Glutamatergic neuron (in vitro differentiated cells): Measurements from ENCODE around the gene MED12L. TPM values are rescaled to one million over a fixed set of nuclear protein-coding genes. Genes with fewer than 3 reads are reported as not detected.

Source experiments
- DNase-seq: peaks from one replicate; pipeline ENCODE4 v3.0.0; 2022
- H3K27ac Mint-ChIP-seq: one replicate; pipeline ENCODE4 v1.8.0; 2020; ENCODE audit warnings: mild to moderate bottlenecking, mixed read lengths, inconsistent platforms; ENCODE audit not compliant: unreplicated experiment
- H3K27me3 Mint-ChIP-seq: one replicate; pipeline ENCODE4 v1.8.0; 2020; ENCODE audit warnings: mild to moderate bottlenecking, moderate library complexity, mixed read lengths, inconsistent platforms; ENCODE audit not compliant: unreplicated experiment
- H3K36me3 Mint-ChIP-seq: one replicate; pipeline ENCODE4 v1.8.0; 2020; ENCODE audit warnings: mild to moderate bottlenecking, mixed read lengths, inconsistent platforms; ENCODE audit not compliant: unreplicated experiment
- H3K4me1 Mint-ChIP-seq: one replicate; pipeline ENCODE4 v1.8.0; 2020; ENCODE audit warnings: mild to moderate bottlenecking, low read depth, mixed read lengths, inconsistent platforms; ENCODE audit not compliant: unreplicated experiment
- H3K4me3 Mint-ChIP-seq: one replicate; pipeline ENCODE4 v1.8.0; 2020; ENCODE audit warnings: mild to moderate bottlenecking, mixed read lengths, inconsistent platforms; ENCODE audit not compliant: unreplicated experiment
- H3K9me3 Mint-ChIP-seq: one replicate; pipeline ENCODE4 v1.8.0; 2020; ENCODE audit warnings: mild to moderate bottlenecking, moderate library complexity, mixed read lengths, inconsistent platforms; ENCODE audit not compliant: unreplicated experiment
- total RNA-seq: library from RNA; stranded (reverse); fragmentation: NEBNext Ultra II Directional; extraction: Animal tissue kit (Norgen Biotek cat#: 25700); gene quantifications from one replicate; pipeline ENCODE4 v1.2.1, GENCODE V29; 2021; ENCODE audit not compliant: unreplicated experiment
- TF ChIP-seq, protein P1 (sequence below): fragments of 200-600 bp; sonication (generic); IDR thresholded peaks from one replicate; pipeline ENCODE4 v1.5.0; 2021; ENCODE audit not compliant: partially characterized antibody, unreplicated experiment

The MED12L gene
- total RNA-seq, 1 donor from 2014 or later: 7.8 TPM

DNA sequence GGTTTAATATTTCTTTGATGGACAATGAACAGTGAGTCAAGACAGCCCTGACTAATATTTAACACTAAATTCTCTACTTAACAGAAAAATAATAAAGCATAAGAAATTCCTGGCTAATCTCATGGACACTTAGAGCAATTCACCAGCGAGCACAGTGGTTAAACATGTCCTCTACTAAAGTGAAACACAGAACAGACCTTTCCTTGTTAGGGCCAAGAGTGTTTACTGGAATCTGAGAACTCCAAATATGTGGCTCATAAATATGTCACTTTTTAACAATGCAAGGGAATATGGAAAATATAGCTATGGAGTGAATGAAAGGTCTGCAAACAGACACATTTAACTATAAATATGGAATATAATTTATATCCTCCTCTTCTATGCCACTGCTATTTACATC is 394.0 kb downstream of the MED12L start:
- TF ChIP-seq, protein P1, sequence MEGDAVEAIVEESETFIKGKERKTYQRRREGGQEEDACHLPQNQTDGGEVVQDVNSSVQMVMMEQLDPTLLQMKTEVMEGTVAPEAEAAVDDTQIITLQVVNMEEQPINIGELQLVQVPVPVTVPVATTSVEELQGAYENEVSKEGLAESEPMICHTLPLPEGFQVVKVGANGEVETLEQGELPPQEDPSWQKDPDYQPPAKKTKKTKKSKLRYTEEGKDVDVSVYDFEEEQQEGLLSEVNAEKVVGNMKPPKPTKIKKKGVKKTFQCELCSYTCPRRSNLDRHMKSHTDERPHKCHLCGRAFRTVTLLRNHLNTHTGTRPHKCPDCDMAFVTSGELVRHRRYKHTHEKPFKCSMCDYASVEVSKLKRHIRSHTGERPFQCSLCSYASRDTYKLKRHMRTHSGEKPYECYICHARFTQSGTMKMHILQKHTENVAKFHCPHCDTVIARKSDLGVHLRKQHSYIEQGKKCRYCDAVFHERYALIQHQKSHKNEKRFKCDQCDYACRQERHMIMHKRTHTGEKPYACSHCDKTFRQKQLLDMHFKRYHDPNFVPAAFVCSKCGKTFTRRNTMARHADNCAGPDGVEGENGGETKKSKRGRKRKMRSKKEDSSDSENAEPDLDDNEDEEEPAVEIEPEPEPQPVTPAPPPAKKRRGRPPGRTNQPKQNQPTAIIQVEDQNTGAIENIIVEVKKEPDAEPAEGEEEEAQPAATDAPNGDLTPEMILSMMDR: no peak
- Mint-ChIP-seq H3K27ac (no peak overlapping the region), H3K4me3 (no peak overlapping the region), H3K4me1 (peaks cover 4% of the 10 kb centered on the region), H3K27me3 (no peaks in the 10 kb centered on the region), H3K9me3 (no peaks in the 10 kb centered on the region), H3K36me3 (peaks cover 14% of the 10 kb centered on the region)
- no peak for DNase-seq

DNA sequence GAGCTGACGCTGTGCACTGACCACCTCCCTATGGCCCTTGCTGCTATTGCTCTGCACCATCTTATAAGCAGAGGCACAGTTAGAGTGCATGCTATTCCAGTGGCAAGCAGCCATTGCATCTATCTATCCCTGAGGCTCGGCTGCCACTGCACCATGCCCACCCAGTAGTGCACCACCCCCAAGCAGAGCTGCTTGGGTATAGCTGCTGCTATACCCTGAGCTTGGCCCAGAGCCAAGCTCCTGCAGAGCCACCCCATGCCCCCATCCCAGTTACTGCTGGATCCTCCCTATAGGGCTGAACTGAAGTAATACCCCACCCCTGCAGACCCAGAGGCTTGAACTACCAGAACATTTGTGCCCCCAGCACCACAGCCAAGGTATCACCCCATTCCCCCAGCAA is 395.0 kb downstream of the MED12L start:
- Mint-ChIP-seq H3K9me3 (no peaks in the 10 kb centered on the region), H3K27me3 (no peaks in the 10 kb centered on the region), H3K27ac (no peak overlapping the region), H3K4me3 (no peak overlapping the region), H3K4me1 (peaks cover 4% of the 10 kb centered on the region), H3K36me3 (peaks cover 14% of the 10 kb centered on the region)
- DNase-seq: no peak
- TF ChIP-seq, protein P1: no peak

DNA sequence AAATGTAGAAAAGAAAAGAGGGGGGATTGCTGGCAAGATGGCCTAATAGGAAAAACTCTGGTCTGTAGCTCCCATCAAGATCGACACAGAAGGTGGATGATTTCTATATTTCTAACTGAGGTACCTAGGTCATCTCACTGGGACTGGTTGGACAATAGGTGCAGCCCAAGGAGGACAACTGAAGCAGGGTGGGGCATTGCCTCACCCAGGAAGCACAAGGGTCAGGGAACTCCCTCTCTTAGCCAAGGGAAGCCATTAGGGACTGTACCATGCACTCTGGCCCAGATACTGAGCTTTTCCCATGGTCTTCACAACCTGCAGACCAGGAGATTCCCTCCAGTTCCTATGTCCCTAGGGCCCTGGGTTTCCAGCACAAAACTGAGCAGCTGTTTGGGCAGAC is 398.0 kb downstream of the MED12L start:
- H3K36me3 Mint-ChIP-seq: peaks cover 14% of the 10 kb centered on the region
- no peak overlapping the region for H3K27ac Mint-ChIP-seq
- TF ChIP-seq, protein P1: no peak
- H3K4me1 Mint-ChIP-seq: no peaks in the 10 kb centered on the region
- H3K9me3 Mint-ChIP-seq: no peaks in the 10 kb centered on the region
- no peak overlapping the region for H3K4me3 Mint-ChIP-seq
- DNase-seq: no peak
- H3K27me3 Mint-ChIP-seq: no peaks in the 10 kb centered on the region

DNA sequence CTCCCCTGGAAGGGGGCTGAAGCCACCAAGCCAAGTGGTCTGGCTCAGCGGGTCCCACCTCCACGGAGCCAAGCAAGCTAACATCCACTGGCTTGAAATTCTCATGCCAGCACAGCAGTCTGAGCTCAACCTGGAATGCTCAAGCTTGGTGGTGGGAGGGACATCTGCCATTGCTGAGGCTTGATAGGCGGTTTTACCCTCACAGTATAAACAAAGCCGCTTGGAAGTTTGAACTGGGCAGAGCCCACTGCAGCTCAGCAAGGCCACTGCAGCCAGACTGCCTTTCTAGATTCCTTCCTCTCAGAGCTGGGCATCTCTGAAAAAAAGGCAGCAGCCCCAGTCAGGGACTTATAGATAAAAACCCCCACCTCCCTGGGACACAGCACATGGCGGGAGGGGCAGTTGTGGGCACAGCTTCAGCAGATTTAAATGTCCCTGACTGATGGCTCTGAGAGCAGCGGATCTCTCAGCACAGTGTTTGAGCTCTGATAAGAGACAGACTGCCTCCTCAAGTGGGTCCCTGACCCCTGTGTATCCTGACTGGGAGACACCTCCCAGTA is 398.6 kb downstream of the MED12L start:
- TF ChIP-seq, protein P1: no peak
- Mint-ChIP-seq H3K4me1 (no peaks in the 10 kb centered on the region), H3K36me3 (peaks cover 14% of the 10 kb centered on the region), H3K4me3 (no peak overlapping the region), H3K9me3 (no peaks in the 10 kb centered on the region), H3K27ac (no peak overlapping the region), H3K27me3 (no peaks in the 10 kb centered on the region)
- no peak for DNase-seq

Other genes with a start within 250 kb of the MED12L start
- not detected for gene MINDY4B, start 180.2 kb upstream of the MED12L start, total RNA-seq
- not detected for gene CLRN1, start 112.9 kb upstream of the MED12L start, total RNA-seq
- gene GPR171, start 117.6 kb downstream of the MED12L start, total RNA-seq: not detected
- not detected for gene P2RY14, start 192.9 kb downstream of the MED12L start, total RNA-seq
- not detected for gene GPR87, start 231.2 kb downstream of the MED12L start, total RNA-seq
- not detected for gene P2RY13, start 243.9 kb downstream of the MED12L start, total RNA-seq